ENCODE results near the gene CDK6.

The CDK6 gene

DNA sequence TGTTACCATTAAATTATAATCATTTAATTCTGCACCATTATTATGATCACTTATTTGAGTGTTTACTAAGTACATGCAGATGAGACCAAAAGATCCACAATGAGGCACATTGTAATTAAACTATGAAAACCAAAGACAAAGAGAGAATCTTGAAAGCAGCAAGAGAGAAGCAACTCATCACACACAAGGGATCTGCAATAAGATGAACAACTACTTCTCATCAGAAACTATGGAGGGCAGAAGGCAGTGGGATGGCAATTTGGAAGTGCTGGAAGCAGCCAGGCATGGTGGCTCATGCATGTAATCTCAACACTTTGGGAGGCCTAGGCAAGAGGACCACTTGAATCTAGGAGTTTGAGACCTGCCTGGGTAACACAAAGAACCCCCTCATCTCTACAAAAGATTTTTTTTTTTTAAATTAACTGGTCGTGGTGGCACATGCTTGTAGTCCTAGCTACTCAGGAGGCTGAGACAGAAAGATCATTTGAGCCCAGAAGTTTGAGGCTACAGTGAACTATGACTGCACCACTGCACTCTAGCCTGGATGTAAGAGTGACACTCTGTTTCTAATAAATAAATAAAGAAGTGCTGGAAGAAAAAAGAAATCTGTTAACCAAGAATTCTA lies 47.7 kb downstream of the CDK6 start:
- FAIRE-seq = no peak

DNA sequence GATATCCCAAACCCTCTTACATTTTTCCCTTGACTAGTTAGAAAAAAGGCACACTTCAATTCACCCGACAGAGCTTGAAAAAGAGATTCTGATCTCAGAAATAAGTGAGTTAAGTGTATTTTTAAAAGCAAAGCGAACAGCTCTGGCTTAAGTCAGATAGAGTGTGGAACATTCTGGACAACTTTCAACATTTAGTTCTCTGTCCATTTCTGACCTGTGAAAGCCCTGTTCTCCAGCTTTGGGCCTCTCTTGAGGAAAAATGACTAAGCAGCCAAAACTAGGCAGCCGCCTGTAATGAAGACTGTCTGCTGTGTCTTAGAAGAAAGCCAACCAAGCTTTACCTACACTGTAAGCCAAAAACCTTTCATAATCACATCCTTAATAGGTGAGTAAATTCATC lies 50.5 kb downstream of the CDK6 start:
- no peak for FAIRE-seq

DNA sequence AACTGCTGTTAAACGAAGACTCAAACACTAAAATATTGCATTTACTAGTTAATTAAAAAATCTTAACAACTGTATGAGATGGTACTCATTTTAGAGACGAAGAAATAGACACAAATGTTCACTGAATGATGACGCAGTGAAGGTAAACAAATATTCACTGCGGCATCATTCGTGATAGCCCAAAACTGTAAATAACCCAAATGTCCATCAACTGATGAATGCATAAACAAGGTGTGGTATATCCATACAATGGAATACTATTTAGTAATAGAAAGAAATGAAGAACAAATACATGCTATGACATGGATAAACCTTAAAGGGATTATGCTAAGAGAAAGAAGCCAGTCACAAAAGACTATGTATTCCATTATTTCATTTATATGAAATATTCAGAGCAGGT lies 51.4 kb downstream of the CDK6 start:
- no peak for FAIRE-seq

DNA sequence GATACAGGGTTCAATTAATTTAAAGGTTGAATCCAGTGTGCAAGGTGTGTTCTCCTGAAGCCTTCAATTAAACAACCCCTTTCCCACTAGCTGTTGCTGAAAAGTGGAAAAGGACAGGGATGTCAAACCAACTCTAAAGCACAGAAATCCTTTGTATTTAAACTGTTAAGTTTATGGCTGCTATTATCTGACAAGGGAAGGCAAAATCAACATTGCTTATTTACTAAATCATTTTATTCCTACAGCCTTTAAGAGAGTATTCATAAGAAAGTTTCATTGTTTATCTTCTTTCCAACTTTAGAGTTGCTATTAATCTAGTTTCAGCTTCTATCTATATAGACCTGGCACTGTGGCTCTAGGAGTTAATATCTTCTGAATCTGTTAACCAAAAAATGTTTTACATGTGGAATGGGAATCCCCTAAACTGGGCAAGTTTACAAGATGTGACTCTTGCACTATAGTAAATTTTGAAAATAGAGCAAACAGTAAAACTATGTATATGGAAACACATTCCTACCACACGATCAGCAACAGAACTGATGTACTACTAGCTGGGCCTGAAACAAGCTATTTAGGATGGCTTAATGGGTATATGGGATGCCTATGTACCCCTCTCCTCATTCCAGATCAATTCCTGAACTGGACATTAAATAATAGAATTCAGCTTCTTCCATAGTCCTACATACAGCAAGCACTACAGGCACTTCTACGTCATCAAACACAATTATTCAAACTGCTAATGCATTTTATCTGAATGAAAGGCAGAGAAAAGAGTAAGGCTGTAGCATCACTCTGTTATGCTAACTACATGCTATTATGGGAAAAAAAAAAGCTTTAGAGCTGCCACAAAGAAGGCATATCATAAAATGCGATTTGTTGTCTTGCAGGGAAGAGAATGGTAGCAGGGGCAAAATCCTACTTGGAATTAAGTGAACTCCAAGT lies 52.8 kb downstream of the CDK6 start:
- no peak for FAIRE-seq

DNA sequence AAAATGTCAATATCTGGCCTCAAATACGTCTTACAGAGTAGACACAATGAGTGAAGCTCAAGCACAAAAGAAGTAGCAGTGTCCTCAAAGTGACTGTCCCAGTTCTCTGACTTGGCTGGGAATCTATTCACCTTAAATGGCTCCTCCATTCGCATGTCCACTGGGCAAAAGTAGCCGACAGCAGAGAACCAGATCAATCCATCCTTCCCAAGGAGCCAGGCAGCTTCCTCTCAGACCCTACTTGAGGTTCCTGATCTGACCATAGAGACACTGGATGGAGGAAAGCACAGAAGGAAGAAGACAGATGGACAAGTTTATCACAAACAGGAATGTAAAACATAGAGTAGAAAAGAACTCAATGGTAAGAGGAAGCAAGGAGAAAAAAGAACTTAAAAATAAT lies 53.5 kb downstream of the CDK6 start:
- FAIRE-seq = no peak

DNA sequence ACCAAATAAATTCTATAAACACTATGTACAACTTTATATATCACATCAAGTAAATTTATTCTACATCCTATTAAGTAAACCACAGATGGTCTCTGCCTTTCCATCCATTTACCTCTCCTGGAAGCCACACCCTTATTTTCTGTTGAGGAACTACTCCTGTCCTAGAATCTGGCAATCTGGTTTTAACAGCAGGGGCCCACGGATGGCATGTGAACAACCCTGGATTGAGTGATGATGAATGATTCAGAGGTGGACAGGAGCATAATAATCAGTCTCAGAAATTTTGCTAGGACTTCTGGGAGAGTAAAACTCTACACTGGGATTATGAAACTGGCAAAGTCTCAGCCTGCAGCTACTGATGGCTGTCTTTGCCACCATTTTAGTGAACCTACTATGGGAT lies 54.1 kb downstream of the CDK6 start:
- FAIRE-seq = no peak

DNA sequence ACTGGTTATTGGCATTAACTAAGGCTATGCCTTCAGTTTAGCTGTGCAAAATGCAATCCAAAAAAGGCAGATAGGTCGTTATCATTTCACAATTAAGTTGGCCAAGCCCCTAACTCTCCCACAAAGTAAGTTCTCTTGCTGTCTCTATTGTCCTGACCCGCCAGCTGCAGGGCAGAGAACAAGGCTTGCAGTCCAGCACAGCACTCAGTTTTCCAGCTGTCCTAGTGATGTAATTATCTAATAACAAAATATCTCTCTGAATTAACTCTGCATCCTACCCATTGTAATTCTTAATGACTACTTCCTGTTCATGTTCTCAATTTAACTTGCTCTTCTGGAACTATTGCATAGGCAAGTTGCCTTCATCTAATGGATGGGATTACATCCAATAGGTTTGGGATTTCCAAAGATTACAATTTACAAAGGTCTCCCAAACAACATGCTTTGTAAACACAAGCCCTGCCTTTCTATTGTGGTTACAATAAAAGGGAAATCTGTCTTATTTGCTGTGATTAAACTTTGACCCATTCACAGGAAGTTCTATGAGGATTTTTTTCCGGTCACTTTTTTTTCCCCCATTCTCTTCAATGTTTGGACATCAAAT lies 55.2 kb downstream of the CDK6 start:
- no peak for FAIRE-seq

DNA sequence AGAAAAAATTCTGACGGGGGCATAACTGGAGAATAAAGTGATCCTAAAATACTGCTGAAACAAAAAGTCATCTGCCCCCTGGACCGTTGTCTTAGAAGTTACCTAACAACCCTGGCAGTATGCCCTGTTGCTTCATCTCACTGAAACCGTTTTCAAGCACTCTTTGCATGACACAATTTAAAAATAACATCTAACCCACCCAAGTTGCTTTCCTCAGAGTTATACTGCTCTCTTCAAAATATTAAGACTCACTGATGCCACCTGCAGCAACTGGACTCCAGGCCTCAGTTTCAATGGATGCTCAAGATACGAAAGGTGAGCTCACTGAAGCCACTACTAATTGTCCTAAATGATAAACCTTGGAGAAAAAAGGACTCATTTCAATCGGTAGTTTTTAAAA lies 57.4 kb downstream of the CDK6 start:
- no peak for FAIRE-seq

DNA sequence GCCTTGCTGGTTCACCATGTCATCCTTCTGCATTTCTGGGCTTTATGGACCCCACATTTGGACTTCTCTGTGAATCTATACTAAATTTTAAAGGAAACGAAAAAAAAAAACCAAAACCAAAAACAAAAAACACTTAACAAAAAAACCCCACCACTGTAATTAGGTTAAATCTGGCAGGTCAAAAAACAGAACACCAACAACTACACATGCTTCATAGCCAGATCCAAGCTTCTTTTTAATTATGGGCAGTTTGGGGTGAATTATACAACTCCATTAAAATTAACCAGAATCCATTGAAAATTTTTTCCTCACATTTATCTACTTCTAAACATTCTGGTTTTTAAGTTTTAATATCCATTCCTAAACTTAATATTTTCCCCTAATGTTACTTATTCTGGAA lies 58.4 kb downstream of the CDK6 start:
- FAIRE-seq = no peak

DNA sequence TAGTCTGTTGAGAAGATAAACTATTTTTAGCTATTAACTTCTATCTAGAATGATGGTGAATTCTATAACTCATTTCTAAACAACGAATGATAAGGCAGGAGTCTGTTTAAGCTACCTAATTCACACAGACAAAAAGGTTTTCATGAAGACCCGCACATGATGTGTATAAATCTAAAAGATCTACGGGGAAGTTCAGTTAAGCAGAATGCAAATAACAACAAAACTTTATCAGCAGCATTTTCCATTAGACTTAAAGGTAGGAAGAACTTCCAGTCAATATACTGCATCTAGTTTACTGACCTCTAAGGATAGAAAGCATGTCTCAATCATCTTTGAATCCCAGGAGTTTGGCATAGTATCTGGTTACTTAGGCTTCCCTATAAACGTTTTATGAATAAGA lies 62.6 kb downstream of the CDK6 start:
- no peak for FAIRE-seq

DNA sequence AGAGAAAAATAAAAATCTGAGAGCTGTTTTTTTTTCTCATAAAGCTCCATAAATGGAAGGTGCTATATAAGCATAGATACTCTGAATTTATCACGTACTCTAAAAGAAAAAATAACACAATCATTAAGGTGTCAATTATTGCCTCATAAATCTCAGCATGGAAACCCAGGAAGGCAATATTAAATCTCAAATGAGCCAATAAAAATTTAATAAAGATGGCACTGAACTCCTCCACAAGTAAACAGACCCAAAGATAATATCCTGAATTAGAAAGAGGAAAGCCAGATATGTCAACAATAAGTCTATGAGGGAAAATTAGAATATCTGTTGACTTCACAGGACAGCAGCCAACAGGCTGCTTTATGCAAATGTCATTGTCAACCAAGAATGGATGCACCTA lies 66.5 kb downstream of the CDK6 start:
- no peak for FAIRE-seq

DNA sequence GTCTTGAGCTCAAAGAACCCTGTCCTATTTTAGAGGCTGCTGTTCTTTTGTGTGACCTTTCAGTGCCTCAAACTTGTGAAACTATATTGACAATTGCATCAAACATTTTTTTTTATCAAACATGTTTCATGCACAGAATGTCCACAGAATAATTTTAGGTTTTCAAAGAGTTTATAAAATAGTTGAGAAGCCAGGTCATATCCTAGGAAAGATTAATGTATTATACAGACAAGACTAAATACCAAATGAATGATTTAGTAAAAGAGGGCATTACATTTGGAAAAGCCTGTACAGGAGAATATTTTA lies 67.0 kb downstream of the CDK6 start:
- no peak for FAIRE-seq

DNA sequence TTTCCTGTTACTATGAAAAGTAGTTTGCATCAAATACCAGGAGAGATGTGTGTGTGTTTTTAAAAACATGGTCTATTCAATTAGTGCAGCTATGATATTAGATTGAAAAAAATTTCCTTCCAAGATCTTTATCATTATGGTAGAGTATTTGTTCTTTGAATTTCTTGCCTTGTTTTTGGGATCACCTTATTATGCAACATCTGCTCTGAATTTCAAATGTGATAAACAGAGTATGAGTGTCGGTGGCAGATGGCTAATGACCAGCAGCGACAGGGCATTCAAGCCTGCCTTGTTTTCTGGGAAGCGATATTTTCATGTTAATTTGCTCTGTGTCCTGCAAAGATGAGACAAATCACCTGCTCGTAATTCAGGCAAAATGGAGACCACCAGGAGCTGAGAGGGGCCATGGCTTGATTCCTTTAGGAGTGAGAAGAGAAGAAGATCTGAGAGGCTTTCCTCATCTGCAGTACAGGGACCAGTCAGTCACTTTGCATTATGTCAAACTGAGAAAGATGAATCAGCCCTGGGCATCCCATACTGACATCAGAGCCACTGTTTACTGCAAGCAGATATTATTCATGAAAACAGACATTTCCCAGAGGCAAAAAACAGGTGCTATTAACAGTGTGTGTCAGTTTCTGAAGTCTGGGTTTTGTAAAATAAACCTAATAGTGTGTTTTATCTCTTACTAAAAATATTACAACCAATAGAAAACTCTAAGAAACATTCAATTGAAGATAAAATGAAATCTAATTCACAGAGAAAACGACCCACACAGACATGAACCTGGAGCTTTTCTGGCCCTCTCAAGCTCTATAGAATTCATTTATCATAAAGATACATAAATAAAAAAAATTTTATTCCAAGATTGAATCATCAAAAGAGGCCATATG lies 67.6 kb downstream of the CDK6 start:
- no peak for FAIRE-seq

DNA sequence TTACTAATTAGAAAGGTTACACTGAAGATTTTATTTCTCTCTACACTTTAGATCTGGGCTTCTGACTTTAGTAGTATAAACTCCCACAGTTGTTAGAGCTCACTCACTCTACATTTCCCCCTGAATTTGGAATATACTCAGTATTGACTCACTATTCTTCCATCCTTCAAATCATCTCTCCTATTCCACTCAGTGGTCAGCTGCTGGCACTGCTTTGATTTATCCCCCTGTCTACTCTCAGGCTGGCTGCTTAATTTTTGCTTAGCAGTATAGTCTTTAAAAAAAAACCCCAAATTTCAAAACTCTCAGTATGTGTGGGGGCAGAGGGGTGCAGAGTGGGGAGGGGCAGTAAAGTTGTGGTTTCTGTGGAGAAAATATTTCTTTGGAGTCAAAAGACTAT lies 68.9 kb downstream of the CDK6 start:
- no peak for FAIRE-seq

DNA sequence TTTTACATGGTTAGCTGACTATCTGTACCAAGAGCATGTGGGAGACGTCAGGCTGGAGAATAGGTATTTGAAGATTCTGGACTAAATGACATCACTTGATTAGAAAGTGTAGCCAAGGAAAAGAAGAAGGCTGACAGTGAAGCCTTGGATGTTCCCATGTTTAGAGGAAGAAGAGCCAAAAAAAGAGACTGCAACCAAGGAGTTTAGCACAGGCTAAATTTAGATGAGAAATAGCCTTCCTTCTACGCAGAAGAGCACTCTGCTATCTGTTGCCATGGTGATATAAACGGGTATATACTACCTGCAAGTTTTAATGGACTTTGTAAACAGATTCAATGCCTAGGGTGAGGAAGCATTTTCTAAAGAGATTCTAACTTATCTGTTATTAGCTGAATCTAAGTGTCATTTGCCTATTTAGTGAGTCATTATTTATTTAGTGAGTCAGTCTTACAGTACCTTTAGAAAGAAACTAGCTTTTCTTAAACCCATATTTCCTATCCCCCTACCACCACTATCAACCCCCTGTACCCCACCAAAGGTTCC lies 69.8 kb downstream of the CDK6 start:
- FAIRE-seq = no peak

DNA sequence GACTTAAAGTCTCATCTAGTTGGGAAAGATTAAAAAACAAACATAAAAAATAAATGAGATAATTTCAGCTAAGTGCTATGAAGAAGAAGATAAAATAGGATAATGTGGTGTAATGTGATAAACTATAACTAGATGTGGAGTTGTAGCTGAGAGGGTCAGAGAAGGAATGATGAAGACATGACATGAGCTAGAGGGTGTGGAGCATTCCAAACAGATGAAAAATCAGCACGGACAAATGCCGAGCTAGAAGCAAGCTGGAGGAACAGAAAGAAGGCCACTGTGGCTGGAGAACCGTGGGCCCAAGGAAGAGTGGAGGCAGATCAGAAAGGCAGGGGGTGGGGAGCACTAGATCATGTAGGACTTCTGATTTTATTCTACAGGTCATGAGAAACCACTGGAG lies 70.6 kb downstream of the CDK6 start:
- FAIRE-seq = no peak

DNA sequence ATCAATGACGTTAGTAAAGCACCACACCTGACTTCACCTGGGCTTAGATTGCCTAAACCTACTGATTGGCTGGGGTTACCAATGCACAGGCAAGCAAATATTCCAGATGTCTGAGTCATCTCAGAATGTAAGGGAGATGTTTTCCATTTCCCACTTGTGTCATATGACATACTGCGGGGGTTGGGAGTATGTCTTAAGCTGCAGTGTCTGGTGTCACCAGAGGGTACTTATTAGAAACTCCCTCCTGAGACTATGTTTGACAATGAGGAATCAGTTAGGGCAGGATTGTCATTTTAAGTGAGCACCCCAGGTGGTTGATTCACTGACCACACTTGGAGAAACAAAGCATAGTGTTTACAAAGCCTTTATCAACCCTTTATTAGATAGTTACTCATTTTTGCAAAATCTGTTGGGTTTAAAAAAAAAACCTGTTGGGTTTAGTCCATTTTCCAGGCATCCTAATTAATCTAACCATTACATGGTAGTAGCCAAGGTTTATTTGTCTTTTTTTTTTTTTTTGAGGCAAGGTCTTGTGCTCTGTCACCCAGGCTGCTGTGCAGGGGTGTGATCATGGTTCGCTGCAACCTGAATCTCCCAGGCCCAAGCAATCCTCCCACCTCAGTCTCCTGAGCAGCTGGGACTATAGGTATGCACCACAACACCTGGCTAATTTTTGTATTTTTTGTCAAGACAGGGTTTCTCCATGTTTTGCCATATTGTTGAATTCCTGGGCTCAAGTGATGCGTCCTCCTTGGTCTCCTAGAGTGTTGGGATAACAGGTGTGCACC lies 72.5 kb downstream of the CDK6 start:
- FAIRE-seq = no peak

DNA sequence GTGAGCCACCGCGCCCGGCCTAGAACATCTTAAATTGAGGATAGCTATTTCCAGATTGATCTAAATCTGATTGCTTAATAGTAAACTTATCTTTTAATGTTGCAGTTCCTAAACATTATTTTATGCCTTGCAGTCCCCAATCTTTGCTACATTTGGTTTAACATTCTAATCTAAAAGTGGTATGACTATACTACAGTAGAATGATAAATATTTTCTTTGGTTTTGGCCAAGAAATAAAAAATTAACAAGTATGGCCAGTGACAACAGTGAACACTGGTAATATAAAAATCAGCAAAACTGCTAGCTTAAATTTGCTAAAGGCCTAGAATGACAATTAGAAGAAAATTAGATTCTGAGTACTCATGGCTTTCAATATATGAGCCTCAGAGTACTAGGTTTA lies 73.5 kb downstream of the CDK6 start:
- FAIRE-seq = no peak

DNA sequence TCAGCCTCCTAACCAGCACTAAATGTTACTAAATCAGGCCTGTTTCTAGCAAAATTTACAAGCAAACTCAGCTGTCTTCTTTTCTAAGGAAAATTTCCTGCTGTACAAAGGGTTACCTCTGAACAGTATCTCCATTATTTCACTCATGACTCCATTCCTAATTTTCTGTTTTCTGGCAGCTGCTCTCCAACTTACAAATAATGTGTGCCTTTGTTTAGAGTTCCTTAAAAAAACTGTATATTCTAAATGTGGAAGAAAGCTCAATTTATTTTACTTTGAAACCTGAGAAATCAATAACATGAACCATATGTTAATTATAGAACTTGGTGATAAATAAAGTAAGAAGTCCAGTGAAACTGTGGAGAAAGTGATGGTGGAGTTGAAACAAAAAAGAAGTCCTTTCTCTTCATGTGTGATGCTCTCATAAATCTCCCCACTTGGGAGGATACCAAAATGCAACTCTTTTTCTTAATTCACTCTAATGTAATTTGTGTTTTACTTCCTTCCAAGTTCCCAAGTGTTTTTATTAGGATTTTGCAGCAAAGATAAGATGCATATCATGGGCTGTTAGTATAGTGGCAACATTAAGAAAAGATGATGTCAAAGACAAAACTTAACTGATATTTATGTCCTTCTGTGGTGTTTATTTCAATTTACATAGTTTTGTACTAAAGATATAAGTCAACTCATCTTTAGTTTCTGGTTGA lies 74.8 kb downstream of the CDK6 start:
- FAIRE-seq = no peak

DNA sequence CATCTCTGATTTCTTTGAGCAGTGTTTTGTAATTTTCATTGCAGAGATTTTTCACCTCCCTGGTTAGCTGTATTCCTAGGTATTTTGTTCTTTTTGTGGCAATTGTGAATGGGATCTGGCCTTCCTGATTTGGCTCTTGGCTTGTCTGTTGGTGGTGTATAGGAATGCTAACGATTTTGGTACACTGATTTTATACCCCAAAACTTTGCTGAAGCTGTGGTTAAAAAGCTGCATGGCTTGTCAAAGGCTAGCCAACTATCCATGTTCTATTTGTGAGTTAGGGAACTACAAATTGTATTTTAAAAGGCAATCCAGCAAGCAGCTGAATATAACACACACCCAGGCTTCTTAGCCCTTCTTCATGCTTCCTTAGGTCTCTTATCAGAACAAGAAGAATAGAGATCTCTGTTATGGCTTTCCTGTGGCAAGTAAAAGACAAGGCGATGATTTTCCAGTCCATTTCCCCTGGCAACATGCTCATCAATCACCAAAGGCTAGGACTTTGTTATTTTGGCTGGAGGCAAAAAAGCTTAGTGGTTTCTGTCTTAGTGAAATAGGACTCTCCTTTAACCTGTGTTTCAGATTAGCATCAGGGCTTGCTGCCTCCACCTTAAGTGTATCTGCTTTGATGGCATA lies 77.5 kb downstream of the CDK6 start:
- no peak for FAIRE-seq
